ENCODE results near the gene TMEM44. TPM values are rescaled to one million over a fixed set of nuclear protein-coding genes. Genes with fewer than 3 reads are reported as not detected.

TMEM44 gene
- total RNA-seq, 1 donor from 2014 or later, result 3.3 TPM

GRCh38 chr3:194556086-194557056 is 76.8 kb downstream of the TMEM44 start:
- H3K4me3 Mint-ChIP-seq, result peak overlapping the region; percentile 69
- no peak for TF ChIP-seq CTCF (IDR thresholded peaks at IDR 0.05)
- intact Hi-C loops (cut with micrococcal nuclease), result no loop called here
- DNase-seq (no peak), ATAC-seq (ENCODE audit: low read depth) (no peak)
- CTCF ChIA-PET, result interaction anchor here (0.9 kb wide), 1 partner anchor 33 kb away, joined by 3 read pairs; no protein-coding TSS in a partner anchor
- H3K36me3 Mint-ChIP-seq (ENCODE audit: low read depth), result no peaks in the 10 kb centered on the region
- H3K27me3 Mint-ChIP-seq, result peaks cover 11% of the 10 kb centered on the region
- H3K4me1 Mint-ChIP-seq, result peaks cover 4% of the 10 kb centered on the region
- H3K27ac Mint-ChIP-seq, result peak overlapping the region; percentile 16
- H3K9me3 Mint-ChIP-seq, result no peaks in the 10 kb centered on the region
- POLR2A ChIA-PET, result interaction anchor here (1.1 to 1.4 kb wide), 2 partner anchors 28 to 69 kb away, joined by 3 to 4 read pairs; no protein-coding TSS in a partner anchor

- ATAC-seq (ENCODE audit: low read depth), result no peak
- CTCF ChIA-PET, result no interaction called here
- no peaks in the 10 kb centered on the region for H3K36me3 Mint-ChIP-seq (ENCODE audit: low read depth)
- H3K4me3 Mint-ChIP-seq, result no peak overlapping the region
- intact Hi-C loops (cut with micrococcal nuclease), result no loop called here
- H3K27me3 Mint-ChIP-seq, result peaks cover 10% of the 10 kb centered on the region
- H3K9me3 Mint-ChIP-seq, result no peaks in the 10 kb centered on the region
- POLR2A ChIA-PET, result interaction anchor here (1.1 kb wide), 1 partner anchor 68 kb away, joined by 3 read pairs; no protein-coding TSS in a partner anchor
- no peak overlapping the region for H3K27ac Mint-ChIP-seq
- TF ChIP-seq CTCF (IDR thresholded peaks at IDR 0.05), result no peak
- no peak for DNase-seq
- peaks cover 4% of the 10 kb centered on the region for H3K4me1 Mint-ChIP-seq
These were observed 77.8 kb downstream of the TMEM44 start for GRCh38 chr3:194555175-194556062.

GRCh38 chr3:194554473-194555123 is 78.6 kb downstream of the TMEM44 start:
- no peak for TF ChIP-seq CTCF (IDR thresholded peaks at IDR 0.05)
- ChIA-PET CTCF (no interaction called here), POLR2A (no interaction called here)
- H3K4me1 Mint-ChIP-seq, result peaks cover 4% of the 10 kb centered on the region
- ATAC-seq (ENCODE audit: low read depth), result no peak
- H3K9me3 Mint-ChIP-seq, result no peaks in the 10 kb centered on the region
- H3K27ac Mint-ChIP-seq, result no peak overlapping the region
- DNase-seq, result no peak
- intact Hi-C loops (cut with micrococcal nuclease), result no loop called here
- H3K36me3 Mint-ChIP-seq (ENCODE audit: low read depth), result no peaks in the 10 kb centered on the region
- H3K27me3 Mint-ChIP-seq, result peaks cover 10% of the 10 kb centered on the region
- no peak overlapping the region for H3K4me3 Mint-ChIP-seq

- POLR2A ChIA-PET, result no interaction called here
These were observed 80.8 kb downstream of the TMEM44 start for GRCh38 chr3:194552327-194552949.

More at GRCh38 chr3:194552327-194552949, 80.8 kb downstream of the TMEM44 start:
- CTCF ChIA-PET, result no interaction called here
- ATAC-seq (ENCODE audit: low read depth) (no peak), DNase-seq (no peak)
- Mint-ChIP-seq H3K4me1 (peaks cover 4% of the 10 kb centered on the region), H3K4me3 (no peak overlapping the region), H3K9me3 (peaks cover under 1% of the 10 kb centered on the region), H3K36me3 (ENCODE audit: low read depth) (no peaks in the 10 kb centered on the region), H3K27ac (no peak overlapping the region), H3K27me3 (peaks cover 9% of the 10 kb centered on the region)
- intact Hi-C loops (cut with micrococcal nuclease), result no loop called here
- no peak for TF ChIP-seq CTCF (IDR thresholded peaks at IDR 0.05)
